Hypothalamus (tissue), 51 donors: ENCODE results near the gene FXR2.
A peak's percentile ranks its signal among the peaks of the same experiment; 100 is the strongest.
"Not testable (repeated sequence)": the region's sequence is repeated elsewhere in the genome, so short reads cannot be mapped to it uniquely, and the experiment has no call there.

Experiments used
- DNase-seq, 51 donors: peaks; one replicate each; lab custom pipeline; 2025; lab: John Stamatoyannopoulos, UW

Gene FXR2

GRCh38 chr17:7614425-7615264, at the start of gene FXR2:
Gene FXR2, minus strand, starts transcription at chr17:7614897. Its CDS starts 365 bp downstream, at chr17:7614532.
- DNase-seq, result peak; percentile 85 to 100 (median 99)

GRCh38 chr17:7656958-7657609, 42.4 kb upstream of the FXR2 start:
- DNase-seq, result peak in 37 of 51 donors; percentile 15 to 85 (median 65)

GRCh38 chr17:7655541-7655840, 40.8 kb upstream of the FXR2 start:
- peak in 1 of 51 donors; percentile 9 for DNase-seq

GRCh38 chr17:7654832-7655540, 40.3 kb upstream of the FXR2 start:
- peak in 1 of 51 donors; percentile 42 for DNase-seq

- peak in 6 of 51 donors; percentile 5 to 36 (median 12) for DNase-seq
Observed at GRCh38 chr17:7652388-7653356, 38.0 kb upstream of the FXR2 start.

- peak in 27 of 51 donors; percentile 16 to 66 (median 50) for DNase-seq
Observed at GRCh38 chr17:7651665-7652387, 37.1 kb upstream of the FXR2 start.

GRCh38 chr17:7651097-7651664, 36.5 kb upstream of the FXR2 start:
- DNase-seq, result no peak

GRCh38 chr17:7650509-7651096, 35.9 kb upstream of the FXR2 start, which contains the start of gene ATP1B2:
Gene ATP1B2, plus strand, starts transcription at chr17:7650926. Its CDS starts 593 bp downstream, at chr17:7651519.
- DNase-seq, result peak in 41 of 51 donors; percentile 20 to 90 (median 72)

GRCh38 chr17:7647018-7647417, 32.3 kb upstream of the FXR2 start:
- no peak for DNase-seq

- DNase-seq, result no peak
Observed at GRCh38 chr17:7646457-7646856, 31.8 kb upstream of the FXR2 start.

GRCh38 chr17:7644775-7645174, 30.1 kb upstream of the FXR2 start:
- DNase-seq, result no peak

- not testable (repeated sequence) for DNase-seq
Observed at GRCh38 chr17:7641635-7642034, 26.9 kb upstream of the FXR2 start.

GRCh38 chr17:7640783-7641182, 26.1 kb upstream of the FXR2 start:
- no peak for DNase-seq

- DNase-seq, result no peak
Observed at GRCh38 chr17:7636163-7636562, 21.5 kb upstream of the FXR2 start.

- peak in 29 of 51 donors; percentile 12 to 71 (median 48) for DNase-seq
Observed at GRCh38 chr17:7634384-7634783, 19.7 kb upstream of the FXR2 start.

- DNase-seq, result no peak
Observed at GRCh38 chr17:7633093-7633492, 18.4 kb upstream of the FXR2 start.

GRCh38 chr17:7632492-7632894, 17.8 kb upstream of the FXR2 start:
- DNase-seq, result peak in 6 of 51 donors; percentile 7 to 29 (median 14)
